Measurements from ENCODE around the gene HS6ST1.

Gene HS6ST1

GRCh38 chr2:128275498-128276045 lies 43.1 kb downstream of the HS6ST1 start (continued):
- TF ChIP-seq CSRNP3 (CRISPR knock-in tag; IDR thresholded peaks at IDR 0.05) (no peak), ZNF565 (CRISPR knock-in tag; conservative IDR thresholded peaks at IDR 0.05; ENCODE audit: low read depth) (no peak), TCF4 (CRISPR knock-in tag; IDR thresholded peaks at IDR 0.05; ENCODE audit: borderline replicate concordance) (no peak), PPARA (CRISPR knock-in tag; IDR thresholded peaks at IDR 0.05; ENCODE audit: borderline replicate concordance) (no peak), ESRRG (CRISPR knock-in tag; IDR thresholded peaks at IDR 0.05) (no peak), CSDC2 (CRISPR knock-in tag; IDR thresholded peaks at IDR 0.05) (no peak)

- ATAC-seq = no peak
- no peak for TF ChIP-seq PPARA (CRISPR knock-in tag; IDR thresholded peaks at IDR 0.05; ENCODE audit: borderline replicate concordance)
- TF ChIP-seq ARNTL (CRISPR knock-in tag; IDR thresholded peaks at IDR 0.05; ENCODE audit: borderline replicate concordance, low read depth) = no peak
- no peak for TF ChIP-seq RARB (CRISPR knock-in tag; IDR thresholded peaks at IDR 0.05)
- no peak for TF ChIP-seq ZNF8 (CRISPR knock-in tag; IDR thresholded peaks at IDR 0.05)
These were observed 44.5 kb downstream of the HS6ST1 start for GRCh38 chr2:128274218-128274617.

- ATAC-seq = no peak
- TF ChIP-seq TCF4 (CRISPR knock-in tag; IDR thresholded peaks at IDR 0.05; ENCODE audit: borderline replicate concordance) (no peak), ZNF8 (CRISPR knock-in tag; IDR thresholded peaks at IDR 0.05) (no peak), ZFP30 (CRISPR knock-in tag; IDR thresholded peaks at IDR 0.05) (no peak), PATZ1 (CRISPR knock-in tag; IDR thresholded peaks at IDR 0.05; ENCODE audit: borderline replicate concordance) (no peak), CREB5 (CRISPR knock-in tag; IDR thresholded peaks at IDR 0.05; ENCODE audit: low read depth) (no peak), CSDC2 (CRISPR knock-in tag; IDR thresholded peaks at IDR 0.05) (no peak)
These were observed 45.1 kb downstream of the HS6ST1 start for GRCh38 chr2:128273469-128274081.

GRCh38 chr2:128272601-128273468 lies 45.8 kb downstream of the HS6ST1 start:
- no peak for ATAC-seq

More at GRCh38 chr2:128272601-128273468, 45.8 kb downstream of the HS6ST1 start:
- TF ChIP-seq TCF4 (CRISPR knock-in tag; IDR thresholded peaks at IDR 0.05; ENCODE audit: borderline replicate concordance) (no peak), TSHZ2 (CRISPR knock-in tag; IDR thresholded peaks at IDR 0.05) (no peak), CSRNP3 (CRISPR knock-in tag; IDR thresholded peaks at IDR 0.05) (no peak), ZNF70 (CRISPR knock-in tag; IDR thresholded peaks at IDR 0.05) (no peak), CREB5 (CRISPR knock-in tag; IDR thresholded peaks at IDR 0.05; ENCODE audit: low read depth) (no peak), OSR1 (CRISPR knock-in tag; IDR thresholded peaks at IDR 0.05) (no peak)
